ENCODE data around the gene KRTCAP3. TPM values are rescaled to one million over a fixed set of nuclear protein-coding genes. Genes with fewer than 3 reads are reported as not detected.

KRTCAP3 gene
- total RNA-seq, 1 experiment from 2014 or later, result 49.9 TPM

DNA sequence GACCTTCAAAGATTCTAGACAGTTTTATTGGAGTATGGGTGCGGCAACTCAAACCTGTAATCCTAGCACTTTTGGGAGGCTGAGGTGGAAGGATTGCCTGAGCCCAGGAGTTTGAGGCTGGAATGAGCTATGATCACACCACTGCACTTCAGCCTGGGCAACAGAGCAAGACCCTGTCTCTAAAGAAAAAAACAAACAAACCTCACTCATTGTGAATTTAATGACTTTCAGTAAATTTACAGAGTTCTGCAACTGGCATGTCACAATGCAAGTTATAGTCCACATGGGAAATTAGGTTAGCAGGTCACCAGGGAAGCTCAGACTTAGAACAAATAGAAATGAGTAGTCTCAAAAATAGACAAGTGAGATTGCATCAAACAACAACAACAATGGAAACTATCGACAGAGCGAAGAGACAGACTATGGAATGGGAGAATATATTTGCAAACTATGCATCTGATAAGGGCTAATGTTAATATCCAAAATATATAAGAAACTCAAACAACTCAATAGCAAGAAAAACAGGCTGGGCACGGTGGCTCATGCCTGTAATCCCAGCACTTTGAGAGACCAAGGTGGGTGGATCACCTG lies 20.4 kb upstream of the KRTCAP3 start:
- H3K23me2 ChIP-seq (ENCODE audit: insufficient read length, low read depth, low read length, poor library complexity, severe bottlenecking), result no peaks in the 10 kb centered on the region
- H3K27ac Mint-ChIP-seq, result no peak overlapping the region
- H3K4me1 Mint-ChIP-seq, result no peaks in the 10 kb centered on the region
- TF ChIP-seq, protein P1, sequence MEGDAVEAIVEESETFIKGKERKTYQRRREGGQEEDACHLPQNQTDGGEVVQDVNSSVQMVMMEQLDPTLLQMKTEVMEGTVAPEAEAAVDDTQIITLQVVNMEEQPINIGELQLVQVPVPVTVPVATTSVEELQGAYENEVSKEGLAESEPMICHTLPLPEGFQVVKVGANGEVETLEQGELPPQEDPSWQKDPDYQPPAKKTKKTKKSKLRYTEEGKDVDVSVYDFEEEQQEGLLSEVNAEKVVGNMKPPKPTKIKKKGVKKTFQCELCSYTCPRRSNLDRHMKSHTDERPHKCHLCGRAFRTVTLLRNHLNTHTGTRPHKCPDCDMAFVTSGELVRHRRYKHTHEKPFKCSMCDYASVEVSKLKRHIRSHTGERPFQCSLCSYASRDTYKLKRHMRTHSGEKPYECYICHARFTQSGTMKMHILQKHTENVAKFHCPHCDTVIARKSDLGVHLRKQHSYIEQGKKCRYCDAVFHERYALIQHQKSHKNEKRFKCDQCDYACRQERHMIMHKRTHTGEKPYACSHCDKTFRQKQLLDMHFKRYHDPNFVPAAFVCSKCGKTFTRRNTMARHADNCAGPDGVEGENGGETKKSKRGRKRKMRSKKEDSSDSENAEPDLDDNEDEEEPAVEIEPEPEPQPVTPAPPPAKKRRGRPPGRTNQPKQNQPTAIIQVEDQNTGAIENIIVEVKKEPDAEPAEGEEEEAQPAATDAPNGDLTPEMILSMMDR (conservative IDR thresholded peaks at IDR 0.05), result no peak
- no peak overlapping the region for H3T11ph ChIP-seq (ENCODE audit: low read length)
- no peaks in the 10 kb centered on the region for H3K27me3 ChIP-seq (ENCODE audit: insufficient read depth, low read length)
- WGBS (ENCODE audit: extremely low coverage, insufficient read length, low lambda C conversion rate), result no CpG with 5 or more reads among the region's 4 CpGs
- no peak overlapping the region for H3K4me2 ChIP-seq (ENCODE audit: insufficient read depth, insufficient read length, low read length)
- no peak overlapping the region for H3K18ac ChIP-seq (ENCODE audit: insufficient read length, low read depth, low read length)
- H3K9me3 ChIP-seq (ENCODE audit: control insufficient read depth, low read depth, low read length), result no peaks in the 10 kb centered on the region
- H3K4me3 Mint-ChIP-seq, result no peak overlapping the region
- H2BK5ac ChIP-seq (ENCODE audit: insufficient read length, low read length), result no peak overlapping the region
- no peak overlapping the region for H3K4ac ChIP-seq (ENCODE audit: low read depth, low read length)
- no peak overlapping the region for H3K23ac ChIP-seq (ENCODE audit: insufficient read length, low read depth, low read length)
- no peak overlapping the region for H3K14ac ChIP-seq (ENCODE audit: insufficient read depth, low read length)
- no peak overlapping the region for H4K5ac ChIP-seq (ENCODE audit: insufficient read length, low read depth, low read length)
- DNase-seq, result no peak
- H3K79me2 ChIP-seq (ENCODE audit: insufficient read depth, low read length), result no peaks in the 10 kb centered on the region
- no peaks in the 10 kb centered on the region for H3K79me1 ChIP-seq (ENCODE audit: insufficient read depth, low read depth, low read length, poor library complexity, severe bottlenecking)
- no peaks in the 10 kb centered on the region for H4K20me1 ChIP-seq (ENCODE audit: control insufficient read depth, insufficient read depth, insufficient read length)
- no peak overlapping the region for H2AFZ ChIP-seq (ENCODE audit: low read length)
- no peak overlapping the region for H3K56ac ChIP-seq (ENCODE audit: insufficient read length, low read depth, low read length)
- H2BK20ac ChIP-seq (ENCODE audit: low read depth, low read length, poor library complexity, severe bottlenecking), result no peak overlapping the region
- no peak overlapping the region for H2AK5ac ChIP-seq (ENCODE audit: insufficient read length, low read length)
- no peak overlapping the region for H3K9ac ChIP-seq (ENCODE audit: extremely low read depth, insufficient read length, low read length)
- H3K4me1 ChIP-seq (ENCODE audit: insufficient read depth, low read length), result no peaks in the 10 kb centered on the region
- no peaks in the 10 kb centered on the region for H3K36me3 Mint-ChIP-seq (ENCODE audit: insufficient read depth in 1 of 3, low read depth in 3 of 3)
- no peaks in the 10 kb centered on the region for H3K9me3 Mint-ChIP-seq
- no peak overlapping the region for H2BK12ac ChIP-seq (ENCODE audit: insufficient read length, low read depth, low read length)
- H3K27me3 Mint-ChIP-seq (ENCODE audit: low read depth), result no peaks in the 10 kb centered on the region
- no peak overlapping the region for H3K27ac ChIP-seq (ENCODE audit: insufficient read length, low read depth, low read length)
- H4K91ac ChIP-seq (ENCODE audit: insufficient read length, low read depth, low read length), result no peak overlapping the region
- H4K8ac ChIP-seq (replicated peaks; ENCODE audit: insufficient read length, low read depth, low read length), result no peak overlapping the region
- H2BK15ac ChIP-seq (ENCODE audit: low read depth, low read length), result no peak overlapping the region
- H2BK120ac ChIP-seq (ENCODE audit: low read depth, low read length, poor library complexity, severe bottlenecking), result no peak overlapping the region
